ENCODE measurements around the gene NCS1.
A peak's percentile ranks its signal among the peaks of the same experiment; 100 is the strongest.

NCS1 gene

GRCh38 chr9:130235558-130236435 lies 63.6 kb downstream of the NCS1 start:
- TF ChIP-seq CTCF (conservative IDR thresholded peaks at IDR 0.05), result peak; percentile 99
- no peak overlapping the region for H3K27ac ChIP-seq

GRCh38 chr9:130236436-130236985 lies 64.3 kb downstream of the NCS1 start:
- no peak overlapping the region for H3K27ac ChIP-seq
- no peak; the same call in none of the 2 replicates for TF ChIP-seq CTCF (conservative IDR thresholded peaks at IDR 0.05)

GRCh38 chr9:130237076-130237475 lies 64.9 kb downstream of the NCS1 start:
- TF ChIP-seq CTCF (conservative IDR thresholded peaks at IDR 0.05), result no peak
- H3K27ac ChIP-seq, result no peak overlapping the region

- TF ChIP-seq CTCF (conservative IDR thresholded peaks at IDR 0.05), result no peak
- H3K27ac ChIP-seq, result no peak overlapping the region
These were observed 65.7 kb downstream of the NCS1 start for GRCh38 chr9:130237763-130238524.

GRCh38 chr9:130239363-130239695 lies 67.1 kb downstream of the NCS1 start:
- H3K27ac ChIP-seq, result no peak overlapping the region
- TF ChIP-seq CTCF (conservative IDR thresholded peaks at IDR 0.05), result no peak

- TF ChIP-seq CTCF (conservative IDR thresholded peaks at IDR 0.05), result no peak
- no peak overlapping the region for H3K27ac ChIP-seq
These were observed 67.6 kb downstream of the NCS1 start for GRCh38 chr9:130239741-130240241.

Measured in VCaP (cell line).